NCI-H2227 (cell line): Measurements from ENCODE around the gene VWA7.
"Not testable (repeated sequence)": the region's sequence is repeated elsewhere in the genome, so short reads cannot be mapped to it uniquely, and the experiment has no call there.

Experiments used
- DNase-seq: peaks from one replicate; lab custom pipeline; 2025; ENCODE audit not compliant: unreplicated experiment; lab: John Stamatoyannopoulos, UW

VWA7 gene, protein sequence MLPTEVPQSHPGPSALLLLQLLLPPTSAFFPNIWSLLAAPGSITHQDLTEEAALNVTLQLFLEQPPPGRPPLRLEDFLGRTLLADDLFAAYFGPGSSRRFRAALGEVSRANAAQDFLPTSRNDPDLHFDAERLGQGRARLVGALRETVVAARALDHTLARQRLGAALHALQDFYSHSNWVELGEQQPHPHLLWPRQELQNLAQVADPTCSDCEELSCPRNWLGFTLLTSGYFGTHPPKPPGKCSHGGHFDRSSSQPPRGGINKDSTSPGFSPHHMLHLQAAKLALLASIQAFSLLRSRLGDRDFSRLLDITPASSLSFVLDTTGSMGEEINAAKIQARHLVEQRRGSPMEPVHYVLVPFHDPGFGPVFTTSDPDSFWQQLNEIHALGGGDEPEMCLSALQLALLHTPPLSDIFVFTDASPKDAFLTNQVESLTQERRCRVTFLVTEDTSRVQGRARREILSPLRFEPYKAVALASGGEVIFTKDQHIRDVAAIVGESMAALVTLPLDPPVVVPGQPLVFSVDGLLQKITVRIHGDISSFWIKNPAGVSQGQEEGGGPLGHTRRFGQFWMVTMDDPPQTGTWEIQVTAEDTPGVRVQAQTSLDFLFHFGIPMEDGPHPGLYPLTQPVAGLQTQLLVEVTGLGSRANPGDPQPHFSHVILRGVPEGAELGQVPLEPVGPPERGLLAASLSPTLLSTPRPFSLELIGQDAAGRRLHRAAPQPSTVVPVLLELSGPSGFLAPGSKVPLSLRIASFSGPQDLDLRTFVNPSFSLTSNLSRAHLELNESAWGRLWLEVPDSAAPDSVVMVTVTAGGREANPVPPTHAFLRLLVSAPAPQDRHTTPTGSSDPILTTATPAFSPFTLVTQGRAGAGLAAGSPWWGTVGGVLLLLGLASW

DNA sequence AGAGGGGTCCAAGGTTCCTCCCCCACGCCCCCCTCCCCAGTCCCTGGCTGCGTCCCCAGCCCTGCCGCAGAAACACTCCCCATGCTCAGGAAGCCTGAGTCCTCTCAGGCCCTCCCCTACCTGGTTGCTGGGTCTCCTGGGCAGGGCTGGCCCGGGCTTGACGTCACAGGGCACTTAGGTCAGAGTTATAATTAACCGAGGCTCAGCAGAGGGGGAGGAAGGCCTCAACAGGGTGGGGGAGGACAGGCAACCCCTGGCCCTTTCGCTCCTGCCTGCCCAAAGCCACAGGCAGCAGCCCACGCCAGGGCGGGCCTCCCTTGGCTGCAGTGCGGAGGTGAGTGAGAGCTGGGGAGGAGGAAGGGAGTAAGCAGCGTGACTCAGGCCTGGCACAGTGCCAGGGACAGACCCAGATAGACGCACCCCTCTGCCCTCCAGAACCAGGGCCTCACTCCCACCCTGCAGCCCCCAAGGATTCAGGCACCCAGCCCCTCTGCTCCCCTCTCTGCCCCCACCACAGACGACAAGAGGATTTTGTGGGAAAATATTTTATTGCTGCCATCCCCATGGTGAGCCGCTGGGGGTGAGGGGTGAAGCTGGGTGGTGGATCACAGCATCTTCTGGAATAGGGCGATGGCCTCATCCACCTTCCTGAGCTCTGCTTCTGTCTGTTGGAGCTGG lies at the start of gene VWA7:
TSS of gene VWA7 (minus strand) at position 340 of the 678 bp plus-strand sequence. CDS start 549 bp downstream, outside the sequence.
- peak; percentile 69 for DNase-seq

DNA sequence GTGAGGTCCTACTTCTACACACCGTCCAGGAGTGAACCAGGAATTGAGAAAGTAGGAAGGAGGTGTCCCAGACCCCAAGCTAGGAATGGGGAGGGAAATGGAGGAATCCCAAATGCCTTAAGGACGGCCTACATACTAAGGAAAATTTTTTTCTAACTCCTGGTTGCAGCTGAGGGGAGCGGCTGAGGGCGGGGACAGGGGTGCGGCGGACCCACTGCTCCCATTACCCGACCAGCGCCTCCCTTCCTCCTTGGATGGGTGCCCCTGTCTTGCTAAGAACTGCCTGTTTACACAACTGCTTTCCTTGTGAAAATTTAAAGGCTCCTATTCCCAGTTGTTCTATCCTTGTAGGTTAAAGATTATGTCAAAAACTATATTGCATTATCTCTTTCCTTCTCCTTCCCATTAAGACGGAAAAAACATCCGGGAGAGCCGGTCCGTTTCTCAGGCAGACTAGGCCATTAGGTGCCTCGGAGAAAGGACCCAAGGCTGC lies 49.7 kb upstream of the VWA7 start:
- peak; percentile 78 for DNase-seq

DNA sequence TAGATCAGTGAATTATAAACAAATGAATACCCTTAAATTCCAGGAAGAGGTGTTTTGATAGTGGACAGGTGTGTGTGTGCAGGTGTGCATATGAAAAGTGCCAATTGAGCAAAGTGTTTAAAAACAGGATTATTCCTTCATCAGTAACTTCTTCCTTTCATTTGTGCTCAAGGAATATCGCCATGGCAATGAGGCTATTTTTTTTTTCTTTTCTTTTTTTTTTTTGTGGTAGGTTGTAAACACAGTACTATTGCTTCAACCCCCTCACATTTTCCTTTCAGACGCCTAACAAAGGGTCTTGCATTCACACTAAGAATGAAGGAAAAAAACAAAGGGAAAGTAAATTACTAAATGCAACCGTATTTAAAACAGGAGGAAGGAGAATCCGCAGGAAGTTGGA lies 48.4 kb upstream of the VWA7 start:
- DNase-seq: no peak

DNA sequence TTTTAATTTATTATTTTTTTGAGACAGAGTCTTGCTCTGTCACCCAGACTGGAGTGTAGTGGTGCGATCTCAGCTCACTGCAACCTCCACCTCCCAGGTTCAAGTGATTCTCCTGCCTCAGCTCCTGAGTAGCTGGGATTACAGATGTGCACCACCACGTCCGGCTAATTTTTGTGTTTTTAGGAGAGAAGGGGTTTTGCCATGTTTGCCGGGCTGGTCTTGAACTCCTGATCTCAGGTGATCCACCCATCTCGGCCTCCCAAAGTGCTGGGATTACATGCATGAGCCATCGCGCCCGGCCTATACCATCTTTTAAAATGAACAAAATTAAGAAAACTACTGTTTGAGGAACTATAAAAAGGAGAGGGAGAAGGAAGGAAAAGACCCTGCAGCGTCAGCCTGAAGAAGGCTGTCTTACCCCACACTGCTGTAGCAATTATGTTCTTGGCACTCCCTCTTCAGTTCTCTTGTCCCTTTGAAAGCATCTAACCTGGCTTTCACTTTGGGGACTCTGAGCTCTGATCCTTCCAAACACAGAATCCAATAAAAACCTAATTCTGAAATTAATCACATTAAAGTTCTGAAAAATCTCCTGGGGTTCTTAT lies 46.6 kb upstream of the VWA7 start:
- DNase-seq: not testable (repeated sequence)

DNA sequence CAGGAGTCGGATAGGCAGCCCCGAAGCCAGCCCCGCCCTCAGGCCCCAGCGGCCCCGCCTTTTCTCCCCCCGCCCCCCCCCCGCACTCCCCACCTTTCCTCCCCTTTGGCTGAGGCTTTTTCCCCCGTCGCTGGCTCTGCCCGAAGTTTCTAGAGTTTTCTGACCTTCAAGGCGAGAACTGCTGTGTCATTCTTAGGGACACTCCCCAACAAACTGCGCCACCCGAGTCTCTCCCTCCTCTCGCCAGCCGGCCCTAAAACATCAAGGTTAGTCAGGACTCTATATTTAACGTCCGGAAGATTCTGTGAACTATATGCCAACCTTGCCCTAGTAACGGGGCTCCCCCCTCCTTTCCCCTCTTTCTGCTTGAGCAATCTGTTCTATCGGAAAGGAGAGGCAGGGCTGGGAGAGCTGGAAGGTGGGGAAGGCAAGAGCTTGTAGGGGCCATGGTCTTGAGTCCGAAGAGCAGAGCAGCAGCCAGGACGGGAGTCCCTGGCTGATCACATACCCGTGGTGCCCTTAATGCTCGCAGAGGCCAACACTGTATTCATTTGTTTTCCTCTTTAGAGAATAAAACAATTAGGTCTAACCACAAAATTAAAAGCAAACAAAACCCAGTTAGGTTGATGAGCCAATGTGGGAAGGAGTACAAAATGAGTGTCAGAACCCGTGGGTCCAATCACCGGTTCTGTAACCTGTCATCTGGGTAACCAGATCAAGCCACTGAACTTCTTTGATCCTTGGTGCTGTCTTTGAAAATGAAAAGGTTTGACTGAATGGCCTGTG lies 45.1 kb upstream of the VWA7 start:
- peak; percentile 65 for DNase-seq

DNA sequence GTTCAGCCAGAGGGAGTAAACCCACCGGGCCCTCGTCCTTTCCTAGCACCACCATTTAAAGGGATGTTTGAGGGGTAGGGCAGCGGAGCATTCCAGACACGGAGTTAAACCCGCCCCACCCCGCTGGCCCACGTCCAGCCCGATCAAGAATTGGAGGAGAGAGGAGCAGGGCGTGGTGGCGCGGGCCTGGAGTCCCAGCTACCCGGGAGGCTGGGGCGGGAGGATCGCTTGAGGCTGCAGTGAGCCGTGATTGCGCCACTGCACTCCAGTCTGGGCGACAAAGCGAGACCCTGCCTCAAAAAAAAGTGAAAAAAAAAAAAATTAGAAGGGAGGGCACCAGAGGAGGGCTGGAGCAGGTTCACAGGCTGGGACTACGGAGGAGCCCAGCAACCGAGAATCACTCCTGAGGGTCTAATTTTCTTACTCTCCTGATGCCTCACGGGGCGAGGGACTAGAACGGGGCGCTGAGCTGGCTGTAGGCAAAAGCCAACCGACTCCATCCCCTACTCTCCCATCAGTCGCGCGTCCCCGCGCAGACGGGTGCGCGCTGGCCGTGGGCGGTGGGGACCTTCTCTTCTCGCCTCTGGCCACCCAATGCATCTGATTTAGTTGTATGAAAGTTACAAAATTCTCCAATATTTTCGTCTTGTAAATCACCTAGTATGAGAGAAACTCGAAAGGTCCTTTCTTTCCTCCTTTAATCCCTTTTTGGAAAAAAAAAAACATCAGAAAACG lies 44.3 kb upstream of the VWA7 start:
- peak; percentile 75 for DNase-seq

DNA sequence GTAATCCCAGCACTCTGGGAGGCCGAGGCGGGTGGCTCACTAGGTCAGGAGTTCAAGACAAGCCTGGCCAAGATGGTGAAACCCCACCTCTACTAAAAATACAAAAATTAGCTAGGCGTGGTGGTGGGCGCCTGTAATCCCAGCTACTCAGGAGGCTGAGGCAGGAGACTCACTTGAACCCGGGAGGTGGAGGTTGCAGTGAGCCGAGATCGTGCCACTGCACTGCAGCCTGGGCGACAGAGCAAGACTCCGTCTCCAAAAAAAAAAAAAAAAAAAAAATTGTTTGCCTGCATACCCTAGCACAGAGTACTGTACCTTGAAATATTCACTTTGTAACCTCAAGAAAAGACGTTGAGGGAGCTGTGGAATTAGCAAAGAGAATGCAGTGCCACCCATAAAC lies 43.3 kb upstream of the VWA7 start:
- DNase-seq: not testable (repeated sequence)

DNA sequence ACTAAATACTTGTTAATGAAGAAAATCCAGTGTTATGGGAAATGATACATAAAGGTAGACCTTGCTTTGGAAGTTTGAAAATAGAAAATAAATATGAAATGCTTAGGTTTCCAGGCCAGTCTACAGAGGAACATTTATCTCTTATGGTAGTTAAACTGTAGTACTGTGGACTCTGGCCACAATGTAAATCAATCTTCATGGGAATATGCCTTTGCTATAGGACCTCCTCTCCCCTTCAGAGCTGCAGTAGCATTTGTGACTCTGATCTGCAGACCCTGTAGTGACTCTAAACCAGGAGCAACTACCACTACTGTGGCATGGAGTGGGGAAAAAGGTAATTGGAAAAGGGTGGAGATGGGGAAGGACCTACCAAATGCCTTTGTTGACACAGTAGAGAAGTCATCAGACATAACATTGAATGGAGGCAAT lies 42.8 kb upstream of the VWA7 start:
- no peak for DNase-seq

DNA sequence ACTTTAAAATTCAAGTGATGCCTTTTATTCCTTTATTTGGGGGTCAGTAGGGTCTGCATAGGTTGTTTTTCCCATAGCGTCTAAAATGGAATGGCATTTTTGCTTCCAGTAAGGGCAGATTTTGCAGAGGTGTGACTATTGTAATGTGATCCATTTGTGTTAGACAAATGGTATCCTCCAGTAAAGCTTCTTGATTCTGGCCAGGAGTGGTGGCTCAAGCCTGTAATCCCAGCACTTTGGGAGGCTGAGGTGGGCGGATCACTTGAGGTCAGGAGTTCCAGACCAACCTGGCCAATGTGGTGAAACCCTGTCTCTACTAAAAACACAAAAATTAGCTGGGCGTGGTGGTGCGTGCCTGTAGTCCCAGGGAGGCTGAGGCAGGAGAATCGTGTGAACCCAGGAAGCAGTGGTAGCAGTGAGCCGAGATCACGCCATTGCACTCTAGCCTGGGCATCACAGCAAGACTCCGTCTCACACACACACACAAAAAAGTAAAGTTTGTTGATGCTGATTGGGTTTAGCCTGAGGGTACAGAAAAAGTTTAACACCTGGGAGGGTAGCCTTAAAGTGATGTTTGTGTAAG lies 40.9 kb upstream of the VWA7 start:
- not testable (repeated sequence) for DNase-seq

DNA sequence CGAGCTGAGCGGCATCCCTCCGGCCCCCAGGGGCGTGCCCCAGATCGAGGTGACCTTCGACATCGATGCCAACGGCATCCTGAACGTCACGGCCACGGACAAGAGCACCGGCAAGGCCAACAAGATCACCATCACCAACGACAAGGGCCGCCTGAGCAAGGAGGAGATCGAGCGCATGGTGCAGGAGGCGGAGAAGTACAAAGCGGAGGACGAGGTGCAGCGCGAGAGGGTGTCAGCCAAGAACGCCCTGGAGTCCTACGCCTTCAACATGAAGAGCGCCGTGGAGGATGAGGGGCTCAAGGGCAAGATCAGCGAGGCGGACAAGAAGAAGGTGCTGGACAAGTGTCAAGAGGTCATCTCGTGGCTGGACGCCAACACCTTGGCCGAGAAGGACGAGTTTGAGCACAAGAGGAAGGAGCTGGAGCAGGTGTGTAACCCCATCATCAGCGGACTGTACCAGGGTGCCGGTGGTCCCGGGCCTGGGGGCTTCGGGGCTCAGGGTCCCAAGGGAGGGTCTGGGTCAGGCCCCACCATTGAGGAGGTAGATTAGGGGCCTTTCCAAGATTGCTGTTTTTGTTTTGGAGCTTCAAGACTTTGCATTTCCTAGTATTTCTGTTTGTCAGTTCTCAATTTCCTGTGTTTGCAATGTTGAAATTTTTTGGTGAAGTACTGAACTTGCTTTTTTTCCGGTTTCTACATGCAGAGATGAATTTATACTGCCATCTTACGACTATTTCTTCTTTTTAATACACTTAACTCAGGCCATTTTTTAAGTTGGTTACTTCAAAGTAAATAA lies 40.2 kb upstream of the VWA7 start:
- not testable (repeated sequence) for DNase-seq

DNA sequence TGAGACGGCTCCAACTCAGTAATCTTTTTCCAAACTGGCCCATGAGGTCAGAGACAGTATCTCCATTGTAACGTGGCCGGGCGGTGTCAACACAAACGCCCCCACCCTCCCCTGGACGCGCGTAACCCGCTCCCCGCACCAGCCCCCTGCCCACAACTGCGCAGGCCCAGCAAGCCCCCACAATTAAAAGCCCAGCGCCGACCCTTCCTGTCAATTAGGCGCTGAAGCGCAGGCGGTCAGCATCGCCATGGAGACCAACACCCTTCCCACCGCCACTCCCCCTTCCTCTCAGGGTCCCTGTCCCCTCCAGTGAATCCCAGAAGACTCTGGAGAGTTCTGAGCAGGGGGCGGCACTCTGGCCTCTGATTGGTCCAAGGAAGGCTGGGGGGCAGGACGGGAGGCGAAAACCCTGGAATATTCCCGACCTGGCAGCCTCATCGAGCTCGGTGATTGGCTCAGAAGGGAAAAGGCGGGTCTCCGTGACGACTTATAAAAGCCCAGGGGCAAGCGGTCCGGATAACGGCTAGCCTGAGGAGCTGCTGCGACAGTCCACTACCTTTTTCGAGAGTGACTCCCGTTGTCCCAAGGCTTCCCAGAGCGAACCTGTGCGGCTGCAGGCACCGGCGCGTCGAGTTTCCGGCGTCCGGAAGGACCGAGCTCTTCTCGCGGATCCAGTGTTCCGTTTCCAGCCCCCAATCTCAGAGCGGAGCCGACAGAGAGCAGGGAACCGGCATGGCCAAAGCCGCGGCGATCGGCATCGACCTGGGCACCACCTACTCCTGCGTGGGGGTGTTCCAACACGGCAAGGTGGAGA lies 38.1 kb upstream of the VWA7 start, which contains the start of the genes HSPA1A and HSPA1L:
TSS of gene HSPA1A (plus strand) at position 519 of the 814 bp plus-strand sequence. CDS start at position 733, 214 bp downstream.
TSS of gene HSPA1L (minus strand) at position 259 of the 814 bp plus-strand sequence. CDS start 3,311 bp downstream, outside the sequence.
- peak; percentile 99 for DNase-seq

DNA sequence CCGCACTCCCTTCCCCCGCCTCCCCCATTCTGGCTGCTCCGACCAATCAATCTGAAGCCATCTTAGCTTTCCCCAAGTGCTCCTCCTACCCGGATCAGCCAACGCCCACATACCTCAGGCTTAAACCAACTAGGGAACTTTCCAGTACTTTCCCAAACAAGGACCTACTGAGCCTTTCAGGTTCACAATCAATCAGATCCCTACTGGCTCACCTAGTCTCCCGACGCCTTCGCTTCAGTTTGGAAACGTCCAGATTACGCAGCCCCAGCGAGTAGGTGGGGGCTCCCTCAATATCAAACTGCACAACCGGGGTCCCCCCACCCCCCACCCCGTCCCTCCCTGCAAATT lies 37.5 kb upstream of the VWA7 start:
- DNase-seq: peak; percentile 94

DNA sequence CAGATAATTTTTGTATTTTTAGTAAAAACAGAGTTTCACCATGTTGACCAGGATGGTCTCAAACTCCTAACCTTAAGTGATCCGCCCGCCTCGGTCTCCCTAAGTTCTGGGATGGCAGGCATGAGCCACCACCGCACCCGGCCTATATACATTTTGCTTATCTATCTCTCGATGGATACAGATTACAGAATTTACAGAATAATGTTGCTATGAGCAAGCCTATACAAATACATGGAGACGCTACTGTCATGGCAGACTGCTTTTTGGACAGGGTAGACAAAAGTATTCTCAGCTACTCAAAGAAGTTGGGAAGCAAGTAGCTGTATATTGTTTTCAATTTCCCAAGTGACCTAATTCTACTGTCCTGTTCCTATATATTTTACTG lies 36.3 kb upstream of the VWA7 start:
- no peak for DNase-seq

DNA sequence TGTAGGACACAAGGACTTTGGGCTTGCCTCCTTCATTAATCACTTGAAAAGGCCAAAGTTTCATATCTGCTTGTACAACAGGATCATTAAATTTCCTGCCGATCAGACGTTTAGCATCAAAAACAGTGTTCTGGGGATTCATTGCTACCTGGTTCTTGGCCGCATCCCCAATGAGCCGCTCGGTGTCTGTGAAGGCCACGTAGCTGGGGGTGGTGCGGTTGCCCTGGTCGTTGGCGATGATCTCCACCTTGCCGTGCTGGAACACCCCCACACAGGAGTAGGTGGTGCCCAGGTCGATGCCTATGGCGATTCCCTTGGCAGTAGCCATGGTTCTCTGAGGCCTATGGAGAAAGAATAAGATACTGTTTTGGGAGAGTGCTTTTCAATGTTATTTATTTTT lies 34.5 kb upstream of the VWA7 start:
- no peak for DNase-seq

DNA sequence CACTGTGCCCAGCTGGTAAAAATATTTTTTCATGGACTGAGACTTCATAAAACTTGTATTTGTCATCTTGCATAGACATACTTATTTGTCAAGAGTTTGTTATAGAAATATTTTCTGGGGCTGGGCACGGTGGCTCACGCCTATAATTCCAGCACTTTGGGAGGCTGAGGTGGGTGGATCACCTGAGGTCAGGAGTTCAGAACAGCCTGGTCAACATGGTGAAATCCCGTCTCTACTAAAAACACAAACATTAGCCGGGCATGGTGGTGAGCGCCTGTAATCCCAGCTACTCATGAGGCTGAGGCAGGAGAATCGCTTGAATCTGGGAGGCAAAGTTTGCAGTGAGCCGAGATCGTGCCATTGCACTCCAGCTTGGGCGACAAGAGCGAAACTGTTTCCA lies 31.5 kb upstream of the VWA7 start:
- DNase-seq: not testable (repeated sequence)

DNA sequence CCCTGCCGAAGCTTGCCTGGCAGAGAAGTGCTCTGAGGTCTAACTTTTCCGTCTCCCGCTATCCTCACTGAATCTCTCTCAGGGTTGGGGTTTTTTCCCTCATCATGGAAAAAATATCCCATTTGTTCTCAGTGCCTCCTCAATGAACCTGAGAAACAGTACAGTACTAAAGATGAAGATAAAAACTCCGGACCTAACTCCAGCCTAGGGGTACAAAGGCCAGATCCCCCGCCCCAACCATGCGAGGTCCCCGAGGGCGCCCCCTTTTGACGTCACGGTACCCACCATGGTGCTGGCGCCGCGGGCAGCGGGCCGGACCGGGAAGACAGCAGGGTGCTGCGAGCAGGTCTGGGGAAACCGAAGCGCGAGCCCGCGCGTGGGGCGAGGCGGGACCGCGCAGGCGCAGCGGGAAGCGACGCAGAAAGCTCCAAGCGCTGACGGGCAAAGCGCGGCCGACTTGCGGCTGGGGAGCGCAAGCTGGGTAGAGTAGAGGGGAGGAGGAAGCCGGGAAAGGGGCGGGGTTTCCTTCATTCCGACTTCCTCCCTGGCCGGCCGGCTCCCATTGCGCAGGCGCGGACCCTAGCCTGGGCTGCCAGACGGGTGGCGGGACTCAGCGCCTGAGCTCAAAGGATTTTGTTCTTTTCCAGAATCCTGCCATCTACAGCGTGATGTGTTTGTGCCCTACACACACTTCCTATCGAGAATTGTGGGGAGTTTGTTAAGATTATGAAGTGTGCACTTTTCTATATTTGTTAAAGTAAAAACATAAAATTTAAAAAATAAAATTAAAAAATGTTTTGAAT lies 29.5 kb upstream of the VWA7 start, which contains the start of gene LSM2:
TSS of gene LSM2 (minus strand) at position 497 of the 803 bp plus-strand sequence. CDS start at position 288, 209 bp downstream.
- peak; percentile 98 for DNase-seq
